NCI-H82 treated with DMSO at 0.1 percent for 48 hours (cell line): Measurements from ENCODE around the gene BABAM2.
"Not testable (repeated sequence)": the region's sequence is repeated elsewhere in the genome, so short reads cannot be mapped to it uniquely, and the experiment has no call there.

Experiments
- DNase-seq: peaks from one replicate; lab custom pipeline; 2025; ENCODE audit not compliant: unreplicated experiment; lab: John Stamatoyannopoulos, UW

Gene BABAM2

DNA sequence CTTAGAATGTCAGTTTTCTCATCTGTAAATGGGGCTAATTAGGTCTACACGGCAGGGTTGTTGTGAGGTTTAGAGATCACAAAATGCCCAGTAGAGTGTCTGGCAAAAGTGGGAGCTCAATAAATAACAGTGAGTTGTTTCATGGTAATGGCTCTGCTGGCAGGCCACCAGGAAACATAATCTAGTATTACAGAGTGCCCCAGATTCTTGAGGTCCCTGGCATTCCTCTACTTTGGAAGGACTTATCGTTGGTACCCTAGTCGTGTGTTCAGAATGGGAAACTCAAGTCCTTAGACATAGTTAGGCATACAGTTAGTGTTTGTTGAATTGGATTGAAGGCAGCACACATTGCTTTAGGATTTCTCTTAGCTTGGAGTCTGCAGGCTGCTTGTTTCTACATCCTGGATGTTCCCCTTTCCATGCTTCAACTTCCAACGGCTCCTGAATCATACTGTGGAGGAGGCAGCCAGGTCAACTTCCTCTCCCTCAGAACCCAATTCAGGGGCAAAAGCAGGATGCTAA is 340.6 kb downstream of the BABAM2 start:
- no peak for DNase-seq

DNA sequence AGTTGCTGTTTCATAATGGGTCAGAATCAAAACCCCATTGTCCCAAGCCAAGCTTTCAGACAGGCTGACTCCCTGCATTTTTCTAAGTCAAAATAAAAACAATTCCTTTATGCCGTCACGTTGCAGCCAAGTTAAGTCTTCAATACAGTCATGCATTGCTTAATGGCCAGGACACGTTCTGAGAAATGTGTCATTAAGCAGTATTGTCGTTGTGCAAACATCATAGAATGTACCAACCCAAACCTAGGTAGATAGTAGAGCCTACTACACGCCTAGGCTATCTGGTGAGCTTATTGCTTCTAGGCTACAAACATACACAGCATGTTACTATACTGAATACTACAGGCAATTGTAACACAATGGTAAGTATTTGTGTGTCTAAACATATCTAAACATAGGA is 341.8 kb downstream of the BABAM2 start:
- no peak for DNase-seq

DNA sequence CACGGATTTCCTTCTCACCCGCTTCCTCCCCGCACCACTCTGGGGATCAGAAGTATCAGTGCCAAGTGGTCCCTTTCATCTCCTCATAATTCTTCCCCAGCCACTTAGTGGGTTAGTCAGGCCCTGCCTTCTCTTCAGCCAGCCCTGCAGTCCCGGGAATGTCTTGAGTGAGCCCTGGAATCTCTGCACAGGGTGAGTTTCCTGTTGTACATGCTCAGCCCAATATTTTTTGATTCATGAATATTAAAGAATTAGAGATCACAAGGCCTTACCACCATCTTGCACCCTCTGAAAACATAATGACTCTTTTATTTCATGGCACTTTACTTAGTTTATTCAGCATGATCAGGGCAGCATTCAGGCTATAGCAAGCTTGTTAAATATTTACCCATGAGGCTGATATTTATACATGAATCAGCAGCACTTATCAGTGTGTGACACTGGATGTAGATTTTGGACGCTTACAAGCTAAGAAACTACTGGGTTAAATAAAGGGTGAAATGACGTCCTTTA is 342.7 kb downstream of the BABAM2 start:
- no peak for DNase-seq

DNA sequence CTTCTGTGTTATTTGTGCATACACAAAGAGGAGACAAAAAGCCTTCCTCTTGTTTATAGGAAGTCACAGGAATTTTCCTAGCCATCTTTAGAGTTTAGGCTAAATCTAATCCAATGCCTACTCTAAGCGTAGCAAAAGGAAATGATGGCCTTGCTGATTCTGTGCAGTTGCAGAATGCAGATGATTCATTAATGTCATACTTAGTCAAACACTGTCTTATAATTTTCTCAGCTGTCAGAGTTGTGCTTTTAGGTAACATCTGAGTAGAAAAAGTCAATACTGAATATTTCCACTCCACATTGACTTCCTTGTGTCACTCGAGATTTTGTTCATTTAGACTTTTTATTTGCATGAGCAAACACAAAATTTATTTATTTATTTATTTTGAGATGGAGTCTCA is 344.3 kb downstream of the BABAM2 start:
- DNase-seq = no peak

DNA sequence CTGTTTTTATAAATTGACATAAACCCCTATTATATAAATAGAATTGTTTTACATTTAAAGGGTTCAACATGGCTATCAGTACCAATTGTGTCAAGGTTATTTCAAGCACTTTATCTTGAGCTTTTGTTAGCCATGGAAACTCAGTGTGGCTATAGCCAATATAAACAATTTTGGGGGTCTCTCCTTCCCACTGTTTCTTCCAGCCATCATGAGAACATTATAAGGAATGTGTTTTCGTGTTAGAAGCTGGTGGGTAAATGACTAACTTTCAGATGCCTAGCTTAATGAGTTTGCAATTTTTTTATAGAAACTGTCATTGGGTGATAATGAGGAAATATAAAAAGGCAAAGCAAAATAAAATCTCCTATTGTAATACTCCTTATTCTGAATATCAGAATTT is 348.7 kb downstream of the BABAM2 start:
- DNase-seq = no peak

DNA sequence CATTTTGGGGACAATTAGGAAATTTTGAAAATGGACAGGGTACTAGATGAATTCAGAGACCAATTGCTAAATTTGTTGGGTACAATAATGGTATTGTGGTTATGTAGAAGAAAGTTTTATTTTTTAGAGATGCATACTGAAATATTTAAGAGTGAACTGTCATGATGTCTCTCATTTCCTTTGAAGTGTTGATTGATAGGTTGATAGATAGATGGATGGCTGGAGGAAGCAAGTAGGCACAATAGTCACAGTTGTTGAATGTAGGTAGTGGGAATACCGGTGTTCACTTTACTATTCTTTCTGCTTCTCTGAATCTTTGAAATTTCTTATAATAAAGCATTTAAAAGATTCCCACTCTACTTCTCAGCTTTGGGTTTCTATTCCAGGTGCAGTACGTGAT is 350.4 kb downstream of the BABAM2 start:
- DNase-seq = no peak

DNA sequence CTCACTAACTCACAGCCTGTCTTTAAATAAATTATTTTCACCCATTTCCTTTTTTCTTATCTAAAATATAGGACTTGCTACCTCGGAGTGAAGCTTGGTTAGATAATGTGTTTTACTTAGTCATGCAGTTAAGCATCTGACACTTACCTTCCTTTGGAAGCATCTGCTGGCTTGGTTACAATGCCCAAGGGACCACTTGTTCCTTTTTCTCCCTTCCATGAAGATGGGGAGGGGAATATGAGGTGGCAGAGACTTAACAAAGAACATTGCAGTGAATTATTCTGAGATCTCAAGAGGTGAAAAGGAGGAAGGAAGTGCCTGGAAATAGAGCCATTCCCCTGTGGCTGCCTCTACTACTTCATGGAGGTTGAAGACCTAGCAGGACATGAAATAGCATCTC is 356.8 kb downstream of the BABAM2 start:
- no peak for DNase-seq

DNA sequence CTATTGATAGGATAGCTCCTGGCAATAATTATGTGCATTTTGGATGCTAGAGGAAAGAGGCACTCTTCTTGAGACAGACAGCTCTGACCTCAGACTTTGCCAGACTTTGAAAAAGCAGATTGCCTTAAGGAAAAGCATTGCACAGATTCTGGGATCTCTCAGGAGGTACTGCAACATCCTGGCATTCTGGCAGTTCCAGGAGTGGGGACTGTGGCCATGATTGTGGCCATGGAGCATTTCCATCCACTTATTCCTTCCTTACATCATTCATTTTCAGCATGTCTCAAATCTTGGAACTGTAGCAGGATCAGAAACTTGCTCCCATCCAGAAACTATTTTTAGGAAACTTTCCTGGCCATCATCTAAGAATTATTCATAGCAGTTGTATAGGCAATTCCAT is 357.2 kb downstream of the BABAM2 start:
- DNase-seq = no peak

DNA sequence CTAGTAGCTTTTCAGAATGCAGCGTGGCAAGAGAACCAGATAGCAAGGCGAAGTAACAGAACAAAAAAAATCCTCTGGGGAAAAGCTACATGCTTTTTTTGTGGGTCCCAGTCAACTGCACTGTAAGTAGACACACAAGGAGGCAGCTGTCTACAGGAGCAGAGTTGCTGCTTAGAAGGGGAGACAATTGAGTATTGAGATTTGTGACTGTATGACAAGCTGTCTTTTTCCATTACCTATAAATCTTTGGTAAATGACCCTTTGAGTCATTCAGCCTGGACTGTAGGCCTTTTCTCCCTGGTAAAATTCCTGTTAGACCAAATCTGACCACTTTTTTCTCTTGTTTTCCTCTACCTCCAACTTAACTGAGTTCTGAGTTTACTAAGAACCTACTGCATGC is 358.0 kb downstream of the BABAM2 start:
- DNase-seq = no peak

DNA sequence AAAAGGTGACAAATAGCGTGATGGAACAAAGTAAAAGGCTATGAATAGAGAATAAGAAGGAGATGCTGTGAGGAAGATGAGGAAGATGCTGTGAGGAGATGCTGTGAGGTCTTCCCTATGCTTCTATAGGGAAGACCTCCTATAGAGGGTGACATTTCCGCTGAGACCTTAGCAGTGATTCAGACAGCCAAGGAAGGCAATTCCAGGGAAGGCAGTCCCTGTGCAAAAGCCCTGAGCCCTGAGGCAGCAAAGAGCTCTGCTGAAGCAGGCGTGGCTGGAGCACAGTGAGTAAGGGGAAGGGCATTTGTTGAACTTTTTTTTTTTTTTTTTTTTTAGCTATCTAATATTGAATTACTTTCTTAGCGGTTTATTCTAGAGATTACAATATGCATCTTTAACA is 359.5 kb downstream of the BABAM2 start:
- DNase-seq = no peak

DNA sequence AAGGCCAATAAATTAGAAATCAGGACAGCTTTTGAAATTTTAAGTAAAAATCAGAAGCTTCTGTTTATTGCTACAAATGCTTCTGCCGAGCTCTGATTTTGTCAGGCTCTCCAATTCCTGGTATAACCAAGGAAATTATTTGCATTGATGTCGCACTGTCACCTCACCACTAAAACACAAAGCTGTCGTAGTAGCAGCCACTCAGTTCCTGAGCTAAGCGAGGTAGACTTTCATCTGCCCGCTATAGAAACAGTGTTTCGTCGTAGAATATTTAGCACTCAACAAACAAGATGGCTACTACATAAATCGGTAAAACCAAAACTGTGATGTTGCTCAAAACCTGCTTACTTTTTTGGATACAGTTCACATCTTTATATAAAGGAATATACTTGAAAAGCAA is 360.8 kb downstream of the BABAM2 start:
- DNase-seq = no peak

DNA sequence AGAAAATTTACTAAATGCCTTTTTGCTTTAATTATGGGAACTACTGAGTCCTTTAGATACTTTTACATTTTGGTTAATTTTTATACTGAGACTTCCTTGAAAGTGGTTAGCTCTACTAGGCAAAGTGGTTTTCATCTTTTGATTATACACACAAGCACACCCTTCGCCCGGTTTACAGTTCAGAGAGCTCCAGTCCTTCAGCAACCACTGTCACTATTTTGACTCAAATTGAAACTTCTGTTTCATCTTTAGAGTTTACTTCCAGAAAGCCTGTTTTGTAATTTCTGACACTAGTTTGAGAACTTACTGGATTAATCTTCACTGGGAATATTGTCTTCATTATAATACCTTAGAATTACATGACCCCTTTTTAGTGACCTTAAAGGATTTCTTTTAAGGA is 361.8 kb downstream of the BABAM2 start:
- no peak for DNase-seq

DNA sequence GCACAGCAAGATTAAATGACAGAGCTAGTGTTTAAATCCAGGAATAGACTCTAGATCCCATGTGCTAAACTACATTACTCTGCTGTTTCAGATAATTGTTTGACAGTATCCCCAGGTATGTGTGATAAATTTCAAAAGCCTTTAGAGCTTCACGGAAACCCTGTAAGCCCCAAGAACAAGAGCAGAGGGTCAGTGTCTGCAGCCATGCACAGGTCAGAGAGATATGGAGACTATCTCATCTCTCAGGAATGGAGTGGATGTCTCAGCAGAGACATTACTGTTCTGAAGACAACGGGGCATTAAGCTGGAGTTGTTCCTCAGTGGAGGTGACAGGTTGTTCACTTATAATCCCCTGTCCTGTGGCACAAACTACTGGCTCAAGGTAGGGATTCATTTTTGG is 363.0 kb downstream of the BABAM2 start:
- no peak for DNase-seq

DNA sequence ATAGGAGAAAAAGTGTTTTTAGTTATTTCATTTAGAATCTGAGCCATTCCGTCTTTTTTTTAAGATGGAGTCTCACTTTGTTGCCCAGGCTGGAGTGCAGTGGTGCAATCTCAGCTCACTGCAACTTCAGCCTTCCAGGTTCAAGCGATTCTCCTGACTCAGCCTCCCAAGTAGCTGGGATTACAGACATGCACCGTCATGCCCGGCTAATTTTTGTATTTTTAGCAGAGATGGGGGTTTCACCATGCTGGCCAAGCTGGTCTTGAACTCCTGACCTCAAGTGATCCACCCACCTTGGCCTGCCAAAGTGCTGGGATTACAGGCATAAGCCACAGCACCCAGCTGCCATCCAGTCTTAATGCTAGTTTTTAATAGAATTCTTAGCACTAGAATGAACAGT is 364.7 kb downstream of the BABAM2 start:
- DNase-seq = not testable (repeated sequence)

DNA sequence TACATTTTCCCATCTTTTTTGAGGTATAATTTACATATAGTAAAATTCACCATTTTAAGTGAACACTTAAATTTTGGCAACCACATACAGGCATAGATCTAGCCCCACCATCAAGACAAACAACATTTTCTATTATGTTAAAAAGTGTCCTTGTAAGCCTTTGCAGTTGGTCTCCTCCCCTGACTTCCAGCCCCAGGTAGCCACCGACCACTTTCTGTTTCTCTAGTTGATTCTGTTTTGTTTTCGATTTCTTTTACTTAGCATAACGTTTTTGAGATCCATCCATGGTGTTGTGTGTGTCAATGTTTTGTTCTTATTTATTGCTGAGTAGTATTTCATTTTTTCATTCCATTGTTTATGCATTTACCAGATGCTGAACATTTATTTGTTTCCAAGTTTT is 366.7 kb downstream of the BABAM2 start:
- DNase-seq = no peak

DNA sequence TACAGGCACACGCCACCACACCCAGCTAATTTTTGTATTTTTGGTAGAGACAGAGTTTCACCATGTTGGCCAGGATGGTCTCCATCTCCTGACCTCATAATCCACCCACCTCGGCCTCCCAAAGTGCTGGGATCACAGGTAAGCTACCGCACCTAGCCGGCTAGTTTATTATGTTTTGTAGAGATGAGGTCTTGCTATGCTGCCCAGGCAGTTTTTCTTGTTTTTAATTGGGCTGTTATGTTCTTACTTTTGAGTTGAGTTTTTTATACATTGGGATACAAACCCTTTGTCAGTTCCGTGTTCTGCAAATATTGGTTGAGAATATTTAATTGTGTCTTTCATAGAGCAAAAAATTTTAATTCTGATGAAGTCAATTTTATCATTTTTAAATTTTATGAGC is 368.7 kb downstream of the BABAM2 start:
- not testable (repeated sequence) for DNase-seq

DNA sequence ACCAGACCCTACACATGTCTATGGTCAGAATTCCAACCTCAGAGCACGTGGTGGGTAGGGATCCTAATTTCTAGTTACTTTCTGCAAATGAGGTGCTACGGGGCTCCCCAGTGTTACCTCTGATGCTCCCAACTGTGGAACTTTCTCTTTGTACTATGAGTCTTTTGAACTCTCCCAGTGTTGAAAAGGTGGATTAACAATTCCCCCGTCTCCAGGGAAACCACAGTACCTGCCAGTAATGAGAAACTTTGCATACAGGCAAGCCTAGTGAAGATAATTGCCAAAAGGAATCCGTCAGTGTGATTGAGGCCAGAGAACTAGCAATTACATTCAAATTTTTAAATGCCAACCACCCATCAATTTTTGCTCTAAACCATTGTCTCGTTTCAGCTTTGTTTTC is 373.2 kb downstream of the BABAM2 start:
- DNase-seq = no peak

DNA sequence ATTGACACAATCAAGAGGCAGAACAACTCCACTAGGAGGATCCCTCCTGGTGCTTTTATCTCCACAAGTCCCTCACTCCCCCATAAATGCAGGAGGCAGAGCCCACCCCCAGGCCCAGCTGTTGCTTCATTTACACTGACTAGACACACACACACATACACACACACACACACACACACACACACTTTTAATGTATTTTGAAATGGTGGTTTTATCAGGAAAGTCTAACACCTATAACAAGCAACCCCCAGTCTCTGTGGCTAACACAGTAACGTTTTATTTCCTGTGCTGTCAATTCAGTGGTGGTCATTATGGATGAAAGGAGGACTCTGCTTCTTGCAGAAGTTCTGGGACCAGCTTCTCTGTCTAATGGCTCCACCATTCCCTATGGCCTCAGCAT is 376.8 kb downstream of the BABAM2 start:
- no peak for DNase-seq

DNA sequence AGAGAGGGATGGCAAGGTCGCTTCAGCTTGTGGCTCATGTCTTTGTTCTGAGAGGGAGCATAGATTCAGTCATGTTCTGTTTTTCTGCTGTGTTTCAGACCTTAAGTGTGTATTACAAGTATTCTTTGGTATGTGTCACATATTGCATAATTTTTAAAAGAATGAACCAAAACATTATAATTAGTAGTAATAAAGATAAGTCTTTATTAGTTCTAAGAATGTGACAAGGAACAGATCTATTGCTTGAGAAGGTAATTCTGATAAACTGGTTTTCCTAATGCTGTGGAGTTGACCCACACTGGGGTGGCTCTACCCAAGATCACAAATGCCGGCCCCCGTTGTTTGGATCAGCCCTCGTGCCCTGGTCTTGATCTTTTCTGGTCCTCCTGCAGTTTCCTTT is 377.9 kb downstream of the BABAM2 start:
- DNase-seq = no peak

DNA sequence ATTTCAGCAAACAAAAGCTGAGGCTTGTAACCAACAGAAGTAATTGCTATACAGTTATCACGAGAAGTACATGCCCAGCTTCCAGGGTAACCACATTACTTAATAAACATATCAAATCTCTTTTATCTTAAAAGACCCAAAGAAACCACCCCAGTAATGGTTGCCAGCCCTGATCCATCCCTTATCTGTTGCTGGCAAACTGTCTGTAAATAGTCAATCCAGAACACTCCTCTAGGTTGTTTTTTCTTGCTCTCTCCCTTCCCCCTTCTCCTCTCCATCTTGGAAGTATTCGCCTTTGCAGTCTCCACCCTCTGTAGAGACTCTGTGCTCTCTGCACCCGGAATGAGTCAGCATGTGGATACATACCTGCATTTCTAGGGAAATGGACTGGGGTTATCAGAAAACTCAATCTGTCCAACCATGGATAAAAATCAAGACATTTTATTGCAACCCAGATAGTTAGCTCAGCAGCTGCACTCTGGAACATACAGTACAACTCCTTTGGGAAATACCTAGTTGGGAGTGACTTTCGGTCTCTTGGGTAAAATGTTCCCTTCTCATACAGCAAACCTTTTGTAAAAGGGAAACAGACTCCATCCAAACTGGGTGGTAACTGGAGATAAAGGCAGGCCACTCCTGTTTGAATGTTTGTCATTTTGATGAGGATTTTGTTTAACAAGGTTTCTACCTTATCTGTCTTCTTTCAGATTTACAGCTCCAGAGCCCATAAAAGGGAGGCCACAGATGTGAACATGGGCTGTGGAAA is 378.7 kb downstream of the BABAM2 start:
- no peak for DNase-seq

DNA sequence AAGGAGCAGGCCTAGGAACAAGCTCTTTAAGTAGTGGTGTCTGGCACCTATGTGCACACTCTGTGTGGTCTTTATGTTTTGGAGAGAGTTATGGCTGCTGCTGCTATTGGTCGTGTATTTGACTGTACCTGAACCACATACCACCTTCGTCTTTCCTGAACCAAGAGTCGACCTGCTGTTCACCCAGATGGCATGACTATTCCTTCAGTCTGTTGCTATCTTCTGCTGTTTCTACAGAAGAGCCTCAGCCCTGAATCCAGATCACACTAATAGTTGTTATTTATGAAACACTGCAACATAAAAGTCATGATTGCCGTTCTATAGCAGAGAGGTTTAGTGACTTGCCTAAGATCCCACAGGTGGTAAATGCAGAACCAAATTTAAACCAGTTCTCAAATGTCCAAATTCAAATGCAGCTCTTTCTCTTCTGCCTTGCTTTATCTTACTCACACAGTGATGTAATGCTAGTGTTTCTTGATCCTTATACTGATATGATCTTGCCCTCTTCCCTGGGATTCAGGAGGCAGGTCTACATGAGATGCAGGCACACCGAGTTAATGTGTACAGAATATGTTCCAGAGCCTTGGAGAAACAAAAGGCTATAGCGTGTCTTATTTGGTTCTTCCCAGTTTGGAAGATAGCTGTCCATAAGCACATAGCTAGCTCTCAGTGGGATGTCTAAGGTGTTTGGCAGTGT is 380.1 kb downstream of the BABAM2 start:
- no peak for DNase-seq

DNA sequence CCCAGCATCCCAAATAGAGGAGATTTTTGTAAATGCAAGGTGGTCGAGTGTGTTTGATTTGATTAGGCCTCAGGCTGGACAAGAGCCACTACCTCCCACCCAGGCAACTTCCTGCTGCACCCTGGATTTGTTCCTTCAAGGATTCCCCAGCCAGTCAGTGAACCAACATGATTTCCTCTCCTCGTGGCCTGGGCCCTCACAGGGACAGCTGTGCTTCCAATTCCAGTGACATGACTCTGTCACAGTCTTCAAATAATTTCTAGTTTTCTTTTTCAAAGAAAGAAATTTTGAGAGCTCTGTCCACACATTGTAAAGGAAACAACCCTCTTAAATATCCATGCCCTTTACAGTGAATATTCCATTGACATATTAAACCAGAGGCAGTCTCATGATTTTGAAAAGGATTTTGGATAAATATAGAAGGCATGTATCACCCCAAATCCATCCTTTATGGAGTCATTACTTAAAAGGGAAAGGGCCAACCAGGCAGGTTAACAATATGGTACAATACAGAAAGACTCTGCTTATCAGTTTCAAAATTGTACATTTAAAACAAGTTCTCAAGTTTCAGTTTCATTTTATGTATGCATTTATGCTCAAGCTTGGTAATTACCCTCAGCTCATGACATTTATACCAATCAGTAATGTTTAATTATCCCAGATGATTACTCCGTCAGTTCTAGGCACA is 380.8 kb downstream of the BABAM2 start:
- no peak for DNase-seq
